ENCODE measurements around the gene CRKL.
A peak's percentile ranks its signal among the peaks of the same experiment; 100 is the strongest.

Gene CRKL

GRCh38 chr22:20952544-20953341 lies 35.5 kb downstream of the CRKL start:
- Mint-ChIP-seq H3K36me3 (ENCODE audit: insufficient read depth) (peaks cover 42% of the 10 kb centered on the region), H3K4me1 (peaks cover 6% of the 10 kb centered on the region), H3K27me3 (peaks cover 11% of the 10 kb centered on the region), H3K27ac (ENCODE audit: low read depth) (no peak overlapping the region), H3K9me3 (no peaks in the 10 kb centered on the region), H3K4me3 (no peak overlapping the region)
- DNase-seq (ENCODE audit: low spot score in 2 of 2) (no peak), ATAC-seq (replicated peaks; ENCODE audit: extremely low read depth, poor library complexity, severe bottlenecking) (no peak)

- Mint-ChIP-seq H3K4me3 (no peak overlapping the region), H3K27me3 (peaks cover 17% of the 10 kb centered on the region), H3K9me3 (no peaks in the 10 kb centered on the region), H3K27ac (ENCODE audit: low read depth) (no peak overlapping the region), H3K36me3 (ENCODE audit: insufficient read depth) (peaks cover 44% of the 10 kb centered on the region), H3K4me1 (peaks cover 1% of the 10 kb centered on the region)
- no peak for ATAC-seq (replicated peaks; ENCODE audit: extremely low read depth, poor library complexity, severe bottlenecking)
- DNase-seq (ENCODE audit: low spot score in 2 of 2), result no peak
These were observed 36.1 kb downstream of the CRKL start for GRCh38 chr22:20953342-20953608.

- Mint-ChIP-seq H3K27me3 (peaks cover 19% of the 10 kb centered on the region), H3K9me3 (no peaks in the 10 kb centered on the region), H3K27ac (ENCODE audit: low read depth) (no peak overlapping the region), H3K36me3 (ENCODE audit: insufficient read depth) (peaks cover 44% of the 10 kb centered on the region), H3K4me3 (no peak overlapping the region), H3K4me1 (no peaks in the 10 kb centered on the region)
- ATAC-seq (replicated peaks; ENCODE audit: extremely low read depth, poor library complexity, severe bottlenecking) (no peak), DNase-seq (ENCODE audit: low spot score in 2 of 2) (no peak)
These were observed 36.7 kb downstream of the CRKL start for GRCh38 chr22:20953668-20954500.

- no peak overlapping the region for H3K4me3 Mint-ChIP-seq
- no peaks in the 10 kb centered on the region for H3K4me1 Mint-ChIP-seq
- H3K36me3 Mint-ChIP-seq (ENCODE audit: insufficient read depth), result peaks cover 30% of the 10 kb centered on the region
- no peak for DNase-seq (ENCODE audit: low spot score in 2 of 2)
- ATAC-seq (replicated peaks; ENCODE audit: extremely low read depth, poor library complexity, severe bottlenecking), result no peak
- peaks cover 27% of the 10 kb centered on the region for H3K27me3 Mint-ChIP-seq
- H3K9me3 Mint-ChIP-seq, result no peaks in the 10 kb centered on the region
- H3K27ac Mint-ChIP-seq (ENCODE audit: low read depth), result no peak overlapping the region
These were observed 38.3 kb downstream of the CRKL start for GRCh38 chr22:20955548-20955947.

GRCh38 chr22:20956258-20957101 lies 39.3 kb downstream of the CRKL start:
- ATAC-seq (replicated peaks; ENCODE audit: extremely low read depth, poor library complexity, severe bottlenecking) (no peak), DNase-seq (ENCODE audit: low spot score in 2 of 2) (no peak)
- Mint-ChIP-seq H3K9me3 (no peaks in the 10 kb centered on the region), H3K27me3 (peaks cover 31% of the 10 kb centered on the region), H3K4me1 (no peaks in the 10 kb centered on the region), H3K36me3 (ENCODE audit: insufficient read depth) (peaks cover 21% of the 10 kb centered on the region), H3K27ac (ENCODE audit: low read depth) (no peak overlapping the region), H3K4me3 (peak overlapping the region; percentile 56)

- no peak for ATAC-seq (replicated peaks; ENCODE audit: extremely low read depth, poor library complexity, severe bottlenecking)
- peaks cover 16% of the 10 kb centered on the region for H3K36me3 Mint-ChIP-seq (ENCODE audit: insufficient read depth)
These were observed 40.0 kb downstream of the CRKL start for GRCh38 chr22:20957102-20957682.

GRCh38 chr22:20957683-20958431 lies 40.6 kb downstream of the CRKL start:
- Mint-ChIP-seq H3K27me3 (peaks cover 31% of the 10 kb centered on the region), H3K27ac (ENCODE audit: low read depth) (no peak overlapping the region), H3K9me3 (no peaks in the 10 kb centered on the region), H3K36me3 (ENCODE audit: insufficient read depth) (peaks cover 10% of the 10 kb centered on the region), H3K4me1 (no peaks in the 10 kb centered on the region), H3K4me3 (peak overlapping the region; percentile 56)
- DNase-seq (ENCODE audit: low spot score in 2 of 2), result no peak
- ATAC-seq (replicated peaks; ENCODE audit: extremely low read depth, poor library complexity, severe bottlenecking), result peak; percentile 40

More at GRCh38 chr22:20957102-20957682, 40.0 kb downstream of the CRKL start:
- no peaks in the 10 kb centered on the region for H3K9me3 Mint-ChIP-seq
- H3K27me3 Mint-ChIP-seq, result peaks cover 31% of the 10 kb centered on the region
- H3K4me1 Mint-ChIP-seq, result no peaks in the 10 kb centered on the region
- H3K27ac Mint-ChIP-seq (ENCODE audit: low read depth), result no peak overlapping the region
- H3K4me3 Mint-ChIP-seq, result peak overlapping the region; percentile 56
- no peak for DNase-seq (ENCODE audit: low spot score in 2 of 2)

- DNase-seq (ENCODE audit: low spot score in 2 of 2) (no peak), ATAC-seq (replicated peaks; ENCODE audit: extremely low read depth, poor library complexity, severe bottlenecking) (no peak)
- Mint-ChIP-seq H3K4me3 (no peak overlapping the region), H3K9me3 (no peaks in the 10 kb centered on the region), H3K36me3 (ENCODE audit: insufficient read depth) (peaks cover 3% of the 10 kb centered on the region), H3K4me1 (peaks cover 6% of the 10 kb centered on the region), H3K27me3 (peaks cover 51% of the 10 kb centered on the region), H3K27ac (ENCODE audit: low read depth) (no peak overlapping the region)
These were observed 42.6 kb downstream of the CRKL start for GRCh38 chr22:20959578-20960461.

- peaks cover 52% of the 10 kb centered on the region for H3K27me3 Mint-ChIP-seq
- peaks cover 3% of the 10 kb centered on the region for H3K36me3 Mint-ChIP-seq (ENCODE audit: insufficient read depth)
- DNase-seq (ENCODE audit: low spot score in 2 of 2), result no peak
- no peak for ATAC-seq (replicated peaks; ENCODE audit: extremely low read depth, poor library complexity, severe bottlenecking)
- H3K4me1 Mint-ChIP-seq, result peaks cover 6% of the 10 kb centered on the region
- H3K9me3 Mint-ChIP-seq, result no peaks in the 10 kb centered on the region
- no peak overlapping the region for H3K27ac Mint-ChIP-seq (ENCODE audit: low read depth)
- H3K4me3 Mint-ChIP-seq, result no peak overlapping the region
These were observed 43.4 kb downstream of the CRKL start for GRCh38 chr22:20960609-20961008.

GRCh38 chr22:20962491-20962945 lies 45.3 kb downstream of the CRKL start:
- no peak overlapping the region for H3K27ac Mint-ChIP-seq (ENCODE audit: low read depth)
- H3K27me3 Mint-ChIP-seq, result peaks cover 43% of the 10 kb centered on the region
- H3K4me1 Mint-ChIP-seq, result peaks cover 6% of the 10 kb centered on the region
- ATAC-seq (replicated peaks; ENCODE audit: extremely low read depth, poor library complexity, severe bottlenecking) (no peak), DNase-seq (ENCODE audit: low spot score in 2 of 2) (no peak)
- peaks cover 2% of the 10 kb centered on the region for H3K36me3 Mint-ChIP-seq (ENCODE audit: insufficient read depth)
- H3K9me3 Mint-ChIP-seq, result no peaks in the 10 kb centered on the region
- no peak overlapping the region for H3K4me3 Mint-ChIP-seq

All from central memory CD8-positive, alpha-beta T cell (primary cell).